Uterus (tissue), 2 donors: ENCODE data around the gene HOXA1.

Experiments
- POLR2A ChIP-seq, 2 donors: fragments of 450-650 bp; IDR thresholded peaks; one replicate each; pipeline ENCODE4 v1.6.1; 2016; ENCODE audit warnings: antibody characterized with exemption in 2 of 2, mild to moderate bottlenecking in 1 of 2, moderate library complexity in 1 of 2
- TF ChIP-seq, protein P1 (sequence below), 4 experiments: fragments of 200-600 bp in 2 of 4; fragments of 450-650 bp in 2 of 4; sonication (generic) in 2 of 4; IDR thresholded peaks; one replicate each; pipeline ENCODE4 v1.5.1; 2016 to 2019; ENCODE audit warnings: antibody characterized with exemption in 4 of 4, mild to moderate bottlenecking in 2 of 4, moderate library complexity in 1 of 4

- TF ChIP-seq, protein P1, sequence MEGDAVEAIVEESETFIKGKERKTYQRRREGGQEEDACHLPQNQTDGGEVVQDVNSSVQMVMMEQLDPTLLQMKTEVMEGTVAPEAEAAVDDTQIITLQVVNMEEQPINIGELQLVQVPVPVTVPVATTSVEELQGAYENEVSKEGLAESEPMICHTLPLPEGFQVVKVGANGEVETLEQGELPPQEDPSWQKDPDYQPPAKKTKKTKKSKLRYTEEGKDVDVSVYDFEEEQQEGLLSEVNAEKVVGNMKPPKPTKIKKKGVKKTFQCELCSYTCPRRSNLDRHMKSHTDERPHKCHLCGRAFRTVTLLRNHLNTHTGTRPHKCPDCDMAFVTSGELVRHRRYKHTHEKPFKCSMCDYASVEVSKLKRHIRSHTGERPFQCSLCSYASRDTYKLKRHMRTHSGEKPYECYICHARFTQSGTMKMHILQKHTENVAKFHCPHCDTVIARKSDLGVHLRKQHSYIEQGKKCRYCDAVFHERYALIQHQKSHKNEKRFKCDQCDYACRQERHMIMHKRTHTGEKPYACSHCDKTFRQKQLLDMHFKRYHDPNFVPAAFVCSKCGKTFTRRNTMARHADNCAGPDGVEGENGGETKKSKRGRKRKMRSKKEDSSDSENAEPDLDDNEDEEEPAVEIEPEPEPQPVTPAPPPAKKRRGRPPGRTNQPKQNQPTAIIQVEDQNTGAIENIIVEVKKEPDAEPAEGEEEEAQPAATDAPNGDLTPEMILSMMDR (IDR thresholded peaks at IDR 0.05) = no peak
- no peak for TF ChIP-seq POLR2A (IDR thresholded peaks at IDR 0.05)
These were observed 2.5 kb downstream of the HOXA1 start for GRCh38 chr7:27093184-27093895.
